Left renal pelvis (tissue), 4 donors: Measurements from ENCODE around the gene L1TD1. TPM values are rescaled to one million over a fixed set of nuclear protein-coding genes. Genes with fewer than 3 reads are reported as not detected.
"Not testable (repeated sequence)": the region's sequence is repeated elsewhere in the genome, so short reads cannot be mapped to it uniquely, and the experiment has no call there.

Source experiments
- DNase-seq, 4 donors: peaks; one replicate each; pipeline ENCODE4 v3.0.0-alpha.2; 2013; ENCODE audit warnings: low read depth in 4 of 4, low spot score in 3 of 4
- polyA plus RNA-seq, 4 donors: library from polyadenylated mRNA; unstranded; fragments of 120-200 nt; gene quantifications; one replicate each; pipeline ENCODE4 v1.2.1, GENCODE V29; 2013; ENCODE audit not compliant: insufficient read length in 4 of 4

Gene L1TD1
- polyA plus RNA-seq, 4 donors = 3.3 to 6.5 (median 3.8) TPM

DNA sequence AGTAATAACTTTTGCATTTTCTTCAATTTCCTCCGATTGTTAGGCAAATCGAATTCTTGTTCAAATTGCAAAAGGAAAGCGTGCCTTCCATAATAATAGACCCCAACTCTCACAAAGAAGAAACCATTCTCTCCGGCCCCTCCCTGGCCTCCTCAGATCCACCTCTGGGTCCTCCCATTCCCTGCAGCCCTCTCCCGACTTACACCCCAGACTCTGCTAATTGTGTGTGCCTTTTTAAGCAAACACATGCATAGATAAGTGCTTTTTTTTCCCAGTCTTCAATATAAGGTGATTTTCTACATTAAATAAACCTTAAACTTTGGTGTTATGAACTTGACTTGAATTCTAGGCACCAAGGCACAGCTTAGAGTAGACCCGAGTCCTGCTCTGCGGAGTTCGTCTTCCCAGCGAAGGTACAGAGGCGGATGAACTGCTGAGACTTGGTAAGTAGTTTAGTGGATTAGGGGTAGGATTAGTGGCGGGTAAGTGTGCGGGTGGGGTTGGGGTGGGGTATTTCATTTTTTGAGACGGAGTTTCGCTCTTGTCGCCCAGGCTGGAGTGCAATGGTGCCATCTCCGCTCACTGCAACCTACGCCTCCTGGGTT, 1.5 kb downstream of the L1TD1 start:
- DNase-seq = no peak

GRCh38 chr1:62198069-62198780, 3.6 kb downstream of the L1TD1 start:
- DNase-seq = no peak

DNA sequence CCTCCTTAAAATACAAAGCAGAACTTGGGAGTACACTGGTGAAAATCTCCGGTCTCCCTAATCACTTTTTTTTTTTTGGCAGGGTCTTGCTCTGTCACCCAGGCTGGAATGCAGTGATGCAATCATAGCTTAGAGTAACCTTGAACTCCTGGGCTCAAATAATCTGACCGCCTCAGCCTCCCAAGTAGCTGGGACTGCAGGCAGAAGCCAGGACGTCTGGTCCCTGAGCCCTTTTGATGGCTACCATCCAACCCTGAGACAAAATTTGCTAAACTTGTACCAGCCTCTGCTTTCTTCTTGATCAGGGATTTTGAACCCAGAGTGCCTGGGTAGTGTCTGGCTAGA, 4.1 kb downstream of the L1TD1 start:
- DNase-seq = no peak

GRCh38 chr1:62207187-62207586, 12.5 kb downstream of the L1TD1 start:
- DNase-seq = no peak

GRCh38 chr1:62208087-62208486, 13.4 kb downstream of the L1TD1 start:
- DNase-seq = no peak

- DNase-seq = no peak
These were observed 14.3 kb downstream of the L1TD1 start for GRCh38 chr1:62208970-62209369.

DNA sequence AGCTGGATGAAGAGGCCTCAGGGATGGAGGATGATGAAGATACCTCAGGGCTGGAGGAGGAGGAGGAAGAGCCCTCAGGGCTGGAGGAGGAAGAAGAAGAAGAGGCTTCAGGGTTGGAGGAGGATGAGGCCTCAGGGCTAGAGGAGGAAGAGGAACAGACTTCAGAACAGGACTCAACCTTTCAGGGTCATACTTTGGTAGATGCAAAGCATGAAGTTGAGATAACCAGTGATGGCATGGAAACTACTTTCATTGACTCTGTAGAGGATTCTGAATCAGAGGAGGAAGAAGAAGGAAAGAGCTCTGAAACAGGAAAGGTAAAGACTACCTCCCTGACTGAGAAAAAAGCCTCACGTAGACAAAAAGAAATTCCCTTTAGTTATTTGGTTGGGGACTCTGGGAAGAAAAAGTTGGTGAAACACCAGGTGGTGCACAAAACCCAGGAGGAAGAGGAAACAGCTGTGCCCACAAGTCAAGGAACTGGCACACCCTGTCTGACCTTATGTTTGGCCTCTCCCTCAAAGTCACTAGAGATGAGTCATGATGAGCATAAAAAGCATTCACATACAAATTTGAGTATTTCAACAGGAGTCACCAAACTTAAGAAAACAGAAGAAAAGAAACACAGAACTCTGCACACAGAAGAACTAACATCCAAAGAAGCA, 15.4 kb downstream of the L1TD1 start:
- no peak for DNase-seq

DNA sequence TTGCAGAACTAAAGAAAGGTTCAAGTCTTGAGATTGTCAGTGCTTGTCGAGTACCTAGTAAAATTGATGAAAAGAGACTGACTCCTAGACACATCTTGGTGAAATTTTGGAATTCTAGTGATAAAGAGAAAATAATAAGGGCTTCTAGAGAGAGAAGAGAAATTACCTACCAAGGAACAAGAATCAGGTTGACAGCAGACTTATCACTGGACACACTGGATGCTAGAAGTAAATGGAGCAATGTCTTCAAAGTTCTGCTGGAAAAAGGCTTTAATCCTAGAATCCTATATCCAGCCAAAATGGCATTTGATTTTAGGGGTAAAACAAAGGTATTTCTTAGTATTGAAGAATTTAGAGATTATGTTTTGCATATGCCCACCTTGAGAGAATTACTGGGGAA, 16.3 kb downstream of the L1TD1 start:
- DNase-seq = no peak

DNA sequence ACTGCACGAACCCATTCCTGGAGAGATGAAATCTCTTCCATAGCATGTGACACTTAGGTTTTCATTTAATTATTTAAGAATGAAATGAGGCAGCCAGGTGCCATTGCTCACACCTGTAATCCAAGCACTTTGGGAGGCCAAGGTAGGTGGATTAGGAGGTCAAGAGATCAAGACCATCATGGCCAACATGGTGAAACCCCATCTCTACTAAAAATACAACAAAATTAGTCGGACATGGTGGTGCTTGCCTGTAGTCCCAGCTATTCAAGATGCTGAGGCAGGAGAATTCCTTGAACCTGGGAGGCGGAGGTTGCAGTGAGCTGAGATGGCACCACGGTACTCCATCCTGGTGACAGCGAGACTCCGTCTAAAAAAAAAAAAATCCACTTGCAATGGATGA, 17.8 kb downstream of the L1TD1 start:
- no peak for DNase-seq

DNA sequence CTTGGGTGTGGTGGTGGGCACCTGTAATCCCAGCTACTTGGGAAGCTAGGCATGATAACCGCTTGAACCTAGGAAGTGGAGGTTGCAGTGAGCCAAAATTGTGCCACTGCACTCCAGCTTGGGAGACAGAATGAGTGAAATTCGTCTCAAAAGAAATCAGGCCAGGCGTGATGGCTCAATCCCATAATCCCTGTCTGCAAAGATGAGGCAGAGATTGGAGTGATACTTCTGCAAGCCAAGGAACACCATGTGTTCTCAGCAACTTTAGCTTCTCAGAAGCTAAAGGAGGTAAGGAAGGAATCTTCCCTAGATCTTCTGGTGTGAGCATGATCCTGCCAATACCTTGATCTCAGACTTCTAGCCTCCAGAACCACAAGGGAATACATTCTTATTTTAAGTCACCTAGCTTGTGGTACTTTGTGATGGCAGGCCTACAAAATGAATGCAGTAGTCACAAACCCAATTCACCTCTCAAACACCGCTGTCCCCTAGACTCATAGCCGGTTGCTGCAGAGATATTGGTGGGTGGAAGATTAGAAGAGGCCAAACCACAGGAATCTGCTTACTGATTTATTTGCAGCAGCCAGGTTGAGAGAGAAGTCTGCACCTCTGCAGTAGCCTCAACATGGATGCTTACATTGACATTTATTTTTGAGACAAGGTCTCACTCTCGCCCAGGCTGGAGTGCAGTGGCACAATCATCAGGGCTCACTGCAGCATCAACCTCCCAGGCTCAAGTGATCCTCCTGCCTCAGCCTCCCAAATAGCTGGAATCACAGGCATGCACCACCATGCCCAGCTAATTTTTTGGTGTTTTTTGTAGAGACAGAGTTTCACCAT, 18.6 kb downstream of the L1TD1 start:
- no peak for DNase-seq

- DNase-seq = no peak
These were observed 24.0 kb downstream of the L1TD1 start for GRCh38 chr1:62218604-62219003.

DNA sequence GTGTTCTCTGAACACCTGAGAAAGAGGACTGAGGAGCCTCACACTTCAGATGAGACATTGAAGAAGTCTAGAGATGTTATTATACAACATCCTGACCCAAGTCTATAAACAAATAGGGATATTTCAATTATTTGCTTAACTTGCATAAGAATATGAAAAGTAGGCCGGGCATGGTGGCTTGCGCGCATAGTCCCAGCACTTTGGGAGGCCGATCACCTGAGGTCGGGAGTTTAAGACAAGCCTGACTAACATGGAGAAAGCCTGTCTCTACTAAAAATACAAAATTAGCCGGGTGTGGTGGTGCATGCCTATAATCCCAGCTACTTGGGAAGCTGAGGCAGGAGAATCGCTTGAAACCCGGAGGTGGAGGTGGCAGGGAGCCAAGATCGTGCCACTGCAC, 25.8 kb downstream of the L1TD1 start:
- DNase-seq = not testable (repeated sequence)

DNA sequence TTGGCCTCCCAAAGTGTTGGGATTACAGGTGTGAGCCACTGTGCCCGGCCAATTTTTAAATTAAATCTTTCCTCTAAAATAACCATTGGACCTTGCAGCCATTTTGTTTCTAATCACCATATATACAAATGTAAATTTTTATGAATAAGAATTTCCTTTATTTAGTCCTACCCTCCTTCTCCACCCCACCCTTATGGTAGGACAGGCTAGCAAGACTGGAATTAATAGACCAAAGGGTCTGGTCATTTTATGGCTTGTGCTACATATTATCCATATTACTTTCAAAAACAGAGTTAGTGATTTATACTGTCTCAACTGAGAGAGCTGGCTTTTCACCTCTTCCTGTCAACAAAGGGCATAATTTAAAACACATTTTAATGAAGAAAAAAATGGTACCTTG, 26.5 kb downstream of the L1TD1 start:
- DNase-seq = no peak

DNA sequence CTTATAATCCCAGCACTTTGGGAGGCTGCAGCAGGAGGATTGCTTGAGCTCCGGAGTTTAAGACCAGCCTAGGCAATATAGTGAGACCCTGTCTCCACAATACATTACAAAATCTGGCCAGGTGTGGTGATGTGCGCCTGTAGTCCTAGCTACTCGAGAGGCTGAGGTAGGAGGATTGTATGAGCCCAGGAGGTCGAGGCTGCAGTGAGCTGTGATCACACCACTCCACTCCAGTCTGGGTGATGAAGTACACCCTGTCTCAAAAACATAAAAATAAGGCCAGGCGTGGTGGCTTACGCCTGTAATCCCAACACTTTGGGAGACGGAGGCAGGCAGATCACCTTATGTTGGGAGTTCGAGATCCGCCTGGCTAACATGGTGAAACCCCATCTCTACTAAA, 27.7 kb downstream of the L1TD1 start:
- DNase-seq = no peak

DNA sequence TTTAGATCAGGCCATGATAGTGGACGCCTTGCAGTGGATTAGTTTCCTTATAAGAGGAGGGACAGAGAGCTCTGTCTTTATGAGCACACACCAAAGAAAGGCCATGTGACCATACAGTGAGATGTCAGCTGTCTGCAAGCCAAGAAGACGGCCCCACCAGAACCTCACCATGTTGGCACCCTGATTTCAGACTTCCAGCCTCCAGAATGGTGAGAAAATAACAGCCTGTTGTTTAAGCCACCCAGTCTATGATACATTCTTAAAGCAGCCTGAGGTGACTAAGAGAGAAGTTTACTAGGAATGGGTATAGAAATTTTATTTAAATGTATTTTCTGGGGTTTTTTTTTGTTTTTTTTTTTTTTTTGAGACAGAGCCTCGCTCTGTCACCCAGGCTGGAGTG, 29.5 kb downstream of the L1TD1 start:
- no peak for DNase-seq

- DNase-seq = no peak
These were observed 32.8 kb downstream of the L1TD1 start for GRCh38 chr1:62227496-62227895.

DNA sequence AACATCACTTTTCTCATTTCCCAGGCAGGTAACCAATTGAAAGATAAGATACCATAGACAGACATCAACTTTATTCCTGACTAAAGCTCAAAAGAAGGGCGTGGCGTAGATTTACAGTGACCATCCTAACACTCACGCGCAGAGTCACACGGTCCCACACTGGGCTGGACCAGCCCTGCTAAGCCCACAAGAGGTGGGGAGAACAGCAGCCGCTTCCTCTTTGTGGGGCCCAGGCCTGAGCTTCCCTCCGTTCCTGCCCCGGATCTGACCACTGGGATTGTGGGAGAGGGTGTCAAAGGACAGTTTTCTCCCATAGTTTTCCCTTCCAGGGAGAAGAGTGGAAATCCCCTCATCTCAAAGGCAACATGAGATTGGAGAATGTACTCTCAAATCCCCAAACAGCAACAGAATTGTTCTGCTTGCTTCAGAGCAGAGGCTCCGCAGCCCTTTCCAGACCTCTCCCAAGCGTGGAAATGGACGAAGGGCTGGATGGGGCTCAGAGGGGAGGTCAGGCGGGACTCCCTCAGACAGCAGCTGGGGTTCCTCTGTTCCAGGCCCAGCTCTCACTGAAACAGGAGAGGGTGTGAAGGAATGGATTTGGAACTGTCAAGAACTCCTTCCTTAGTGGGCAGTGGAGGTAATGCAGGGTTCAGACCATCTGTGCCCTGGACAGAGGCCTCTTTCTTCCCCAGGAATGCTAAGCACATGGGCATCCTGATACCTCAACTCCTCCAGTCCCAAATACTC, 33.7 kb downstream of the L1TD1 start:
- no peak for DNase-seq

GRCh38 chr1:62228883-62229187, 34.2 kb downstream of the L1TD1 start:
- no peak for DNase-seq

DNA sequence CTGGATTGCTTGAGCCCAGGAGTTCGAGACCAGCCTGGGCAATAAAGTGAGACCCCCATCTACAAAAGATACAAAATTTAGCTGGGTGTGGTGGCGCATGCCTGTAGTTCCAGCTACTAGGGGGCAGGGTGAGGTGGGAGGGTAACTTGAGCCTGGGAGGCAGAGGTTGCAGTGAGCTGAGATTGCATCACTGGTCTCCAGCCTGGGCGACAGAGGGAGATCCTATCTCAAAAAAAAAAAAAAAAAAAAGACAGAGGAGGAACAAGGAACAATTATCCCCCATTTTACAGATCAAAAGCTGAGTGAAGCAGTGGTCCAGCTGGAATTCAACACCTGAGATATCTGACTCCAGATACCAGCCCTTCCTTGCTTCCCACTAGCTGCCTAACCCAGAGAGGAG, 34.8 kb downstream of the L1TD1 start:
- DNase-seq = no peak

- no peak for DNase-seq
These were observed 35.3 kb downstream of the L1TD1 start for GRCh38 chr1:62229932-62230331.

DNA sequence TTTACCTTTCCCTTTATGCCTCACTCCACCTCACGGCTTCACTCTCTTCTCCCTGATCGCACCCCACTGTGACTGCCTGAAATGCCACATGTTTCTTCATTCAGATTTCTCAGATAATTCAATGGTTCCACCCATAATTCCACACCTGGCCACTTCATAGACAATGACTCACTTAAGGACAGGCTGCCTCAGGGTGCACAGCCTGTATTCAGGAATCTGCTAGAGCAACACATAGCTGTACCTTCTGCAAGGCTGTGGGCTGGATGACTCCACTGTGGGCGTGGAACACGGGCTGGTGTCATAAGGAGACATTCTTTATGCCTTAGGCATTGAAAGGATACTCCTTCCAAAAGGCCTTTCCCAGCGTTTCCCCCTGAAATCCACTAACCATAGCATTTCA, 36.1 kb downstream of the L1TD1 start:
- no peak for DNase-seq
